Gastroesophageal sphincter (tissue), 3 donors: ENCODE data around the gene UTS2.

Experiments
- CTCF ChIP-seq, 4 experiments: fragments of 200-600 bp in 2 of 4; fragments of 450-650 bp in 2 of 4; sonication (generic) in 1 of 4; IDR thresholded peaks; one replicate each; pipeline ENCODE4 v1.5.1; 2017 to 2019; ENCODE audit warnings: antibody characterized with exemption in 4 of 4, mild to moderate bottlenecking in 2 of 4, moderate library complexity in 2 of 4
- POLR2A ChIP-seq, 2 donors: fragments of 450-650 bp; IDR thresholded peaks; one replicate each; pipeline ENCODE4 v1.6.1; 2017; ENCODE audit warnings: antibody characterized with exemption in 2 of 2, mild to moderate bottlenecking in 2 of 2, moderate library complexity in 1 of 2
- POLR2AphosphoS5 ChIP-seq: sonication (generic); formaldehyde crosslinking; IDR thresholded peaks from one replicate; pipeline ENCODE4 v1.6.1; 2017; ENCODE audit warnings: antibody characterized with exemption

GRCh38 chr1:7827126-7827955, 25.5 kb downstream of the UTS2 start:
- no peak for TF ChIP-seq CTCF (IDR thresholded peaks at IDR 0.05)
- no peak for TF ChIP-seq POLR2A (IDR thresholded peaks at IDR 0.05)
- no peak for TF ChIP-seq POLR2AphosphoS5
